Measurements from ENCODE around the gene SLC30A3. TPM values are rescaled to one million over a fixed set of nuclear protein-coding genes. Genes with fewer than 3 reads are reported as not detected.

The SLC30A3 gene
- polyA plus RNA-seq, 1 donor: 0.57 TPM

DNA sequence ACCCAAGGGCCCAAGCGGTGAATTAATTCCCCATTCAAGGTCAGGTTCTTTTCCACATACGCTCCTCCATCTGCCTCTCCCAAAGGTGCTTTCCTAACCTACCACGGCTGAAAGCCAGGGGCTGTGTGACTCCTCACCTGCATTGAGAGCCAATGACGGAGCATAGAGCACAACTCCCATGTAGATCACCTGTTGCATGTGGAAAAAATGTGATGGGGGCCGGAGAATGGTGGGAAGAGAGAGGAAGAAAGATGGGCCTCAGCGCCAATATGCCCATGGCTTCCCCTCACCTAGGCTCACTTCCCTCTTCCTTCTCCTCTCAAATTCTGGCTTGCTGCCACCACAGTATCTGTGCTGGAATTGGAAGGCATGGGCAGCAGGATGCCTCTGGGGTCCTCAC, 56.5 kb downstream of the SLC30A3 start:
- Histone ChIP-seq H3K4me3 (ENCODE audit: low read length) (no peak overlapping the region), H3K27ac (ENCODE audit: low read length) (no peak overlapping the region), H3K27me3 (ENCODE audit: control insufficient read depth, insufficient read depth, low read length) (no peaks in the 10 kb centered on the region), H3K36me3 (ENCODE audit: control insufficient read depth, insufficient read depth, low read length) (peaks cover 73% of the 10 kb centered on the region), H3K4me1 (ENCODE audit: control insufficient read depth, insufficient read depth, low read length) (peaks cover 34% of the 10 kb centered on the region), H3K9me3 (ENCODE audit: control insufficient read depth, low read depth, low read length) (no peaks in the 10 kb centered on the region)
- DNase-seq: no peak
- no CpG with 5 or more reads among the region's 6 CpGs for WGBS (ENCODE audit: insufficient coverage, low lambda C conversion rate)

DNA sequence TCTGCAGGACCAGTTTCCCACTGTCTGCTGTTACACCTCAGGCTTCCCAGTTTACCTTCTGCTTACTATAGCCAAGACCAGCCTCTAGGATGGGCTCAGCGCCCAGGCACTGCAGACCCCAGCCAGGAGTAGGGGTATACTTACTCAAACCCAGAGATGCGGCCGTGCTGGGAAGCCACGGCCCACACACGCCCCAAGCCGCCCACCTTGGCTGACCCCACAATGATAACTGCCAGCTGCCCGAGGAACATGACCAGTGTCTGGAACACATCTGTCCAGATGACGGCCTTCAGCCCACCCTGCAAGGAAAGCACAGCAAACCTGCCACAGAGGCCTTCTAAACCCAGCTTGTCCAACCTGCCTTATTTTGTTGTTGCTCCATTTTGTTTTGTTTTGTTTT, 57.6 kb downstream of the SLC30A3 start:
- peaks cover 83% of the 10 kb centered on the region for H3K36me3 ChIP-seq (ENCODE audit: control insufficient read depth, insufficient read depth, low read length)
- no peak overlapping the region for H3K27ac ChIP-seq (ENCODE audit: low read length)
- WGBS (ENCODE audit: insufficient coverage, low lambda C conversion rate): no CpG with 5 or more reads among the region's 8 CpGs
- H3K4me3 ChIP-seq (ENCODE audit: low read length): no peak overlapping the region
- no peaks in the 10 kb centered on the region for H3K27me3 ChIP-seq (ENCODE audit: control insufficient read depth, insufficient read depth, low read length)
- peaks cover 30% of the 10 kb centered on the region for H3K4me1 ChIP-seq (ENCODE audit: control insufficient read depth, insufficient read depth, low read length)
- no peaks in the 10 kb centered on the region for H3K9me3 ChIP-seq (ENCODE audit: control insufficient read depth, low read depth, low read length)
- DNase-seq: no peak

DNA sequence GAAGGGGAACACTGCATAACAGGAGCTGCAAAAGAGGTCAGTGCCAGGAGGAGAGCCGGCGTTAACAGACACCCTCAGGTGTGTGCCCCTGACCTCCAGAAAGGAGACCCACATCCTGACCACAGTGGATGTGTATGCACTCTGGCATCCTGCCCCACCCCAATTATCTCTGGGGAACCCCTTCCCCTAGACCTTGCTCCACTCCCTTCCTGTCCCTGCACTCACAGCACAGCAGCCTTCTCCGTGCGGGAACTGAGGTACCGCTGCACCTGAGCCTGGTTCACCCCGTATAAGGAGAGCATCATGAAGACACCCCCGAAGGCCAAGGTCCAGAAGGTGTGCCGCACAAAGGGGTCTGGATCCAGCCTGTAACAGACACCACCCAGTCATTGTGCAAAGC, 58.3 kb downstream of the SLC30A3 start:
- DNase-seq: no peak
- Histone ChIP-seq H3K36me3 (ENCODE audit: control insufficient read depth, insufficient read depth, low read length) (peaks cover 86% of the 10 kb centered on the region), H3K27me3 (ENCODE audit: control insufficient read depth, insufficient read depth, low read length) (no peaks in the 10 kb centered on the region), H3K4me3 (ENCODE audit: low read length) (no peak overlapping the region), H3K27ac (ENCODE audit: low read length) (no peak overlapping the region), H3K4me1 (ENCODE audit: control insufficient read depth, insufficient read depth, low read length) (peaks cover 25% of the 10 kb centered on the region), H3K9me3 (ENCODE audit: control insufficient read depth, low read depth, low read length) (no peaks in the 10 kb centered on the region)
- WGBS (ENCODE audit: insufficient coverage, low lambda C conversion rate): no CpG with 5 or more reads among the region's 8 CpGs

DNA sequence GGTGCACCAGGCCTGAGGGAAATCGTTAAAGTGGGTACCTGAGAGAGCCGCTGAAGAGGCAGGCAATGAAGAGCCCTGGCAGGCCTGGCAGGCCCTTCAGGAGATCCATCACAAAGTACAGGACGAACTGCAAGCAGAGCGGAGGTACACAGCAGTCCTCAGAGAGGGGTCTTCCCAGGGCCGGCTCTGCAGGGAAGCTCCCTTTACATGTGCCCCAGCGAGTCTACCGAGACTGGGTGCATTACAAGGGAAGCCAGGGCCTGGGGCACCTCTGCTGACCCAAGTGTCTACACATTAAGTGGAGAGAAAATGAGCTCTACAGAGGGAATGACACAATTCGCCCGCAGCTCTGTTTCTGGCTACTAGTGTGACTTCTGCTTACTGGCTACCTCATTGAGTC, 59.1 kb downstream of the SLC30A3 start:
- no CpG with 5 or more reads among the region's 9 CpGs for whole genome bisulfite sequencing (ENCODE audit: insufficient coverage, low lambda C conversion rate)
- no peaks in the 10 kb centered on the region for H3K9me3 ChIP-seq (ENCODE audit: control insufficient read depth, low read depth, low read length)
- H3K4me1 ChIP-seq (ENCODE audit: control insufficient read depth, insufficient read depth, low read length): peaks cover 19% of the 10 kb centered on the region
- no peak for DNase-seq
- no peak overlapping the region for H3K4me3 ChIP-seq (ENCODE audit: low read length)
- no peak overlapping the region for H3K27ac ChIP-seq (ENCODE audit: low read length)
- H3K27me3 ChIP-seq (ENCODE audit: control insufficient read depth, insufficient read depth, low read length): no peaks in the 10 kb centered on the region
- peaks cover 90% of the 10 kb centered on the region for H3K36me3 ChIP-seq (ENCODE audit: control insufficient read depth, insufficient read depth, low read length)

Other genes with a start within 250 kb of the SLC30A3 start
- 93.6 TPM for gene TMEM214, start 230.1 kb downstream of the SLC30A3 start, polyA plus RNA-seq
- gene AGBL5, start 211.4 kb downstream of the SLC30A3 start, polyA plus RNA-seq: 28.3 TPM
- 313 TPM for gene OST4, start 191.4 kb downstream of the SLC30A3 start, polyA plus RNA-seq
- gene EMILIN1, start 184.4 kb downstream of the SLC30A3 start, polyA plus RNA-seq: 49.1 TPM
- 232 TPM for gene KHK, start 176.3 kb downstream of the SLC30A3 start, polyA plus RNA-seq
- gene CGREF1, start 143.9 kb downstream of the SLC30A3 start, polyA plus RNA-seq: 11.5 TPM
- gene ABHD1, start 139.2 kb downstream of the SLC30A3 start, polyA plus RNA-seq: 2.0 TPM
- gene PREB, start 128.4 kb downstream of the SLC30A3 start, polyA plus RNA-seq: 48.5 TPM
- gene PRR30, start 123.6 kb downstream of the SLC30A3 start, polyA plus RNA-seq: not detected
- gene TCF23, start 114.0 kb downstream of the SLC30A3 start, polyA plus RNA-seq: 0.10 TPM
- 131 TPM for gene ATRAID, start 51.0 kb downstream of the SLC30A3 start, polyA plus RNA-seq
- 148 TPM for gene SLC5A6, start 50.8 kb downstream of the SLC30A3 start, polyA plus RNA-seq
- 34.9 TPM for gene CAD, start 45.7 kb downstream of the SLC30A3 start, polyA plus RNA-seq
- gene DNAJC5G, start 12.4 kb upstream of the SLC30A3 start, polyA plus RNA-seq: 0.19 TPM
- gene TRIM54, start 19.4 kb upstream of the SLC30A3 start, polyA plus RNA-seq: 0.60 TPM
- 3.4 TPM for gene UCN, start 45.4 kb upstream of the SLC30A3 start, polyA plus RNA-seq
- 99.6 TPM for gene MPV17, start 60.0 kb upstream of the SLC30A3 start, polyA plus RNA-seq
- 51.9 TPM for gene GTF3C2, start 93.7 kb upstream of the SLC30A3 start, polyA plus RNA-seq
- 39.7 TPM for gene EIF2B4, start 107.3 kb upstream of the SLC30A3 start, polyA plus RNA-seq
- gene SNX17, start 107.6 kb upstream of the SLC30A3 start, polyA plus RNA-seq: 68.0 TPM
- 23.1 TPM for gene ZNF513, start 117.7 kb upstream of the SLC30A3 start, polyA plus RNA-seq
- gene PPM1G, start 146.5 kb upstream of the SLC30A3 start, polyA plus RNA-seq: 66.4 TPM
- gene NRBP1, start 165.6 kb upstream of the SLC30A3 start, polyA plus RNA-seq: 89.0 TPM
- 55.5 TPM for gene KRTCAP3, start 179.3 kb upstream of the SLC30A3 start, polyA plus RNA-seq
- 30.7 TPM for gene IFT172, start 226.7 kb upstream of the SLC30A3 start, polyA plus RNA-seq
- gene FNDC4, start 232.2 kb upstream of the SLC30A3 start, polyA plus RNA-seq: 4.2 TPM
- 2.9 TPM for gene GCKR, start 233.8 kb upstream of the SLC30A3 start, polyA plus RNA-seq

All from large intestine (tissue), 3 donors.